ES-I3 (cell line): ENCODE data around the gene CLDN5.

ENCODE experiments used
- H3K36me3 ChIP-seq: 2 replicates; pipeline ENCODE4 v1.6.1; 2013; ENCODE audit warnings: mild to moderate bottlenecking, low read length, control low read depth, moderate library complexity; ENCODE audit not compliant: insufficient read depth
- H3K4me1 ChIP-seq: 2 replicates; pipeline ENCODE4 v1.6.1; 2013; ENCODE audit warnings: mild to moderate bottlenecking, control low read depth, low read length; ENCODE audit not compliant: insufficient read depth
- H3K9ac ChIP-seq: 2 replicates; pipeline ENCODE4 v1.6.1; 2013; ENCODE audit warnings: low read depth, mild to moderate bottlenecking, low read length, moderate library complexity
- H3K9me3 ChIP-seq: 2 replicates; pipeline ENCODE4 v1.6.1; 2013; ENCODE audit warnings: mild to moderate bottlenecking, low read length, moderate library complexity; ENCODE audit not compliant: control insufficient read depth, insufficient read depth

Gene CLDN5

GRCh38 chr22:19478901-19479354 is 45.3 kb downstream of the CLDN5 start, which contains the start of gene UFD1:
Gene UFD1, minus strand, starts transcription at chr22:19479193. Its CDS starts 108 bp downstream, at chr22:19479085.
- Histone ChIP-seq H3K9me3 (no peaks in the 10 kb centered on the region), H3K4me1 (peaks cover 8% of the 10 kb centered on the region; the same call in 1 of the 2 replicates), H3K36me3 (peaks cover 7% of the 10 kb centered on the region; the same call in 1 of the 2 replicates), H3K9ac (peak within 1 kb of the TSS; percentile 74)

- no peaks in the 10 kb centered on the region for H3K9me3 ChIP-seq
- peaks cover under 1% of the 10 kb centered on the region; the same call in 1 of the 2 replicates for H3K36me3 ChIP-seq
- H3K9ac ChIP-seq, result peak overlapping the region; percentile 74
- peaks cover 8% of the 10 kb centered on the region; the same call in 1 of the 2 replicates for H3K4me1 ChIP-seq
These were observed 45.9 kb downstream of the CLDN5 start for GRCh38 chr22:19478045-19478900.

GRCh38 chr22:19477321-19478044 is 46.7 kb downstream of the CLDN5 start:
- Histone ChIP-seq H3K36me3 (peaks cover under 1% of the 10 kb centered on the region), H3K9me3 (no peaks in the 10 kb centered on the region), H3K9ac (peak overlapping the region; percentile 74; the same call in 1 of the 2 replicates), H3K4me1 (peaks cover 8% of the 10 kb centered on the region; the same call in 1 of the 2 replicates)

GRCh38 chr22:19476023-19476422 is 48.2 kb downstream of the CLDN5 start:
- Histone ChIP-seq H3K9me3 (no peaks in the 10 kb centered on the region), H3K4me1 (peaks cover 8% of the 10 kb centered on the region; the same call in 1 of the 2 replicates), H3K9ac (no peak overlapping the region), H3K36me3 (peaks cover 10% of the 10 kb centered on the region)

GRCh38 chr22:19473578-19473977 is 50.6 kb downstream of the CLDN5 start:
- no peak overlapping the region for H3K9ac ChIP-seq
- H3K36me3 ChIP-seq, result peaks cover 17% of the 10 kb centered on the region
- H3K9me3 ChIP-seq, result no peaks in the 10 kb centered on the region
- H3K4me1 ChIP-seq, result peaks cover 3% of the 10 kb centered on the region; the same call in 1 of the 2 replicates
